WTC11 (cell line): Measurements from ENCODE around the gene KCTD16. TPM values are rescaled to one million over a fixed set of nuclear protein-coding genes. Genes with fewer than 3 reads are reported as not detected.

ENCODE experiments used
- ATAC-seq: fragments of 200-7000 bp; cut with Tn5 transposase; 2 replicates; pipeline ENCODE4 v1.10.0; 2021; ENCODE audit warnings: mild to moderate bottlenecking, moderate library complexity
- CTCF ChIA-PET: fragments of 300-600 bp; sonication (Branson Sonifier 250); formaldehyde crosslinking; loops from one replicate; lab custom pipeline; 2021; ENCODE audit warnings: antibody characterized with exemption; lab: Charles Lee
- POLR2A ChIA-PET: fragments of 350-600 bp; sonication (Branson Sonifier 250); formaldehyde crosslinking; loops from one replicate; lab custom pipeline; 2021; ENCODE audit warnings: antibody characterized with exemption; lab: Charles Lee
- DNase-seq: peaks from one replicate; pipeline ENCODE4 v3.0.0; 2021; ENCODE audit warnings: low spot score
- H3K27ac Mint-ChIP-seq: 2 replicates; pipeline ENCODE4 v1.8.0; 2021; ENCODE audit warnings: mixed read lengths
- H3K27me3 Mint-ChIP-seq: 2 replicates; pipeline ENCODE4 v1.8.0; 2021; ENCODE audit warnings: low read depth, mild to moderate bottlenecking, moderate library complexity, mixed read lengths
- H3K36me3 Mint-ChIP-seq: 2 replicates; pipeline ENCODE4 v1.8.0; 2021; ENCODE audit warnings: mixed read lengths
- H3K4me1 Mint-ChIP-seq: 2 replicates; pipeline ENCODE4 v1.8.0; 2022; ENCODE audit warnings: mixed read lengths
- H3K4me3 Mint-ChIP-seq: 2 replicates; pipeline ENCODE4 v1.8.0; 2021; ENCODE audit warnings: mild to moderate bottlenecking, moderate library complexity, mixed read lengths
- H3K9me3 Mint-ChIP-seq: 2 replicates; pipeline ENCODE4 v1.8.0; 2021; ENCODE audit warnings: mixed read lengths
- ATF6 ChIP-seq: sonication (generic); formaldehyde crosslinking; IDR thresholded peaks from 2 replicates; pipeline ENCODE4 v1.8.1; 2023; ENCODE audit warnings: mild to moderate bottlenecking, missing genetic modification reagents
- CREM ChIP-seq: sonication (generic); formaldehyde crosslinking; IDR thresholded peaks from 2 replicates; pipeline ENCODE4 v1.8.1; 2022; ENCODE audit warnings: mild to moderate bottlenecking, missing genetic modification reagents, moderate library complexity
- E2F5 ChIP-seq: sonication (generic); formaldehyde crosslinking; IDR thresholded peaks from 2 replicates; pipeline ENCODE4 v1.8.1; 2022; ENCODE audit warnings: mild to moderate bottlenecking, moderate library complexity, missing genetic modification reagents
- ELF4 ChIP-seq: sonication (generic); formaldehyde crosslinking; IDR thresholded peaks from 2 replicates; pipeline ENCODE4 v1.8.1; 2022; ENCODE audit warnings: low read depth, mild to moderate bottlenecking, moderate library complexity, missing genetic modification reagents
- ETV6 ChIP-seq: sonication (generic); formaldehyde crosslinking; IDR thresholded peaks from 2 replicates; pipeline ENCODE4 v1.8.1; 2022; ENCODE audit warnings: mild to moderate bottlenecking, missing genetic modification reagents
- GABPB1 ChIP-seq: sonication (generic); formaldehyde crosslinking; IDR thresholded peaks from 2 replicates; pipeline ENCODE4 v1.8.1; 2023; ENCODE audit warnings: mild to moderate bottlenecking, missing genetic modification reagents
- HMGA2 ChIP-seq: fragments of 250-450 bp; sonication (Bioruptor Pico); IDR thresholded peaks from 2 replicates; pipeline ENCODE4 v1.4.0; 2021; ENCODE audit warnings: mild to moderate bottlenecking, moderate library complexity
- JAZF1 ChIP-seq: fragments of 250-450 bp; sonication (Bioruptor Pico); IDR thresholded peaks from 2 replicates; pipeline ENCODE4 v1.9.0; 2021; ENCODE audit warnings: moderate library complexity, mild to moderate bottlenecking, inconsistent platforms
- JUN ChIP-seq: sonication (generic); formaldehyde crosslinking; IDR thresholded peaks from 2 replicates; pipeline ENCODE4 v1.8.0; 2023; ENCODE audit warnings: mild to moderate bottlenecking, missing genetic modification reagents
- MYBL2 ChIP-seq: sonication (generic); formaldehyde crosslinking; IDR thresholded peaks from 2 replicates; pipeline ENCODE4 v1.8.1; 2023; ENCODE audit warnings: mild to moderate bottlenecking, moderate library complexity, missing genetic modification reagents
- NFATC4 ChIP-seq: fragments of 250-450 bp; sonication (Bioruptor Pico); IDR thresholded peaks from 2 replicates; pipeline ENCODE4 v1.9.0; 2021; ENCODE audit warnings: mild to moderate bottlenecking
- NR1H2 ChIP-seq: sonication (generic); formaldehyde crosslinking; IDR thresholded peaks from 2 replicates; pipeline ENCODE4 v1.9.0; 2021; ENCODE audit warnings: mild to moderate bottlenecking, moderate library complexity, missing genetic modification reagents
- PRRX2 ChIP-seq: fragments of 250-450 bp; sonication (Bioruptor Pico); IDR thresholded peaks from 2 replicates; pipeline ENCODE4 v1.8.0; 2021; ENCODE audit warnings: mild to moderate bottlenecking
- RELA ChIP-seq: sonication (generic); formaldehyde crosslinking; IDR thresholded peaks from 2 replicates; pipeline ENCODE4 v1.8.1; 2022; ENCODE audit warnings: missing genetic modification reagents, mild to moderate bottlenecking, borderline replicate concordance
- RORB ChIP-seq: fragments of 250-450 bp; sonication (Bioruptor Pico); IDR thresholded peaks from 2 replicates; pipeline ENCODE4 v1.9.0; 2021; ENCODE audit warnings: mild to moderate bottlenecking
- SP1 ChIP-seq: sonication (generic); formaldehyde crosslinking; conservative IDR thresholded peaks from 2 replicates; pipeline ENCODE4 v1.8.1; 2022; ENCODE audit warnings: missing genetic modification reagents
- USF1 ChIP-seq: sonication (generic); formaldehyde crosslinking; IDR thresholded peaks from 2 replicates; pipeline ENCODE4 v1.8.0; 2022; ENCODE audit warnings: mild to moderate bottlenecking, missing genetic modification reagents
- ZMAT4 ChIP-seq: fragments of 250-450 bp; sonication (Bioruptor Pico); IDR thresholded peaks from 2 replicates; pipeline ENCODE4 v1.9.0; 2021; ENCODE audit warnings: mild to moderate bottlenecking
- ZNF138 ChIP-seq: sonication (generic); formaldehyde crosslinking; conservative IDR thresholded peaks from 2 replicates; pipeline ENCODE4 v1.8.1; 2022; ENCODE audit warnings: mild to moderate bottlenecking, moderate library complexity, missing genetic modification reagents
- ZNF232 ChIP-seq: sonication (generic); formaldehyde crosslinking; IDR thresholded peaks from 2 replicates; pipeline ENCODE4 v1.8.0; 2022; ENCODE audit warnings: mild to moderate bottlenecking, missing genetic modification reagents
- ZNF396 ChIP-seq: fragments of 250-450 bp; sonication (Bioruptor Pico); IDR thresholded peaks from 2 replicates; pipeline ENCODE4 v1.8.0; 2021; ENCODE audit warnings: mild to moderate bottlenecking, moderate library complexity, borderline replicate concordance
- total RNA-seq: library from RNA; stranded (reverse); gene quantifications from 3 replicates; pipeline ENCODE4 v1.2.3, GENCODE V29; 2021
- TF ChIP-seq, protein P1 (sequence below): sonication (generic); formaldehyde crosslinking; IDR thresholded peaks from 2 replicates; pipeline ENCODE4 v1.8.0; 2023; ENCODE audit warnings: missing genetic modification reagents, mild to moderate bottlenecking, borderline replicate concordance
- TF ChIP-seq, protein P2 (sequence below): sonication (generic); formaldehyde crosslinking; conservative IDR thresholded peaks from 2 replicates; pipeline ENCODE4 v1.8.1; 2023; ENCODE audit warnings: mild to moderate bottlenecking, low read depth, missing genetic modification reagents, moderate library complexity
- TF ChIP-seq, protein P3 (sequence below): fragments of 200-600 bp; IDR thresholded peaks from 2 replicates; pipeline ENCODE4 v1.8.0; 2022; ENCODE audit warnings: antibody characterized with exemption

Gene KCTD16
- total RNA-seq, 1 experiment from 2014 or later = 0.20 TPM

- TF ChIP-seq USF1 (CRISPR knock-in tag) = no peak
- TF ChIP-seq E2F5 (CRISPR knock-in tag) = no peak
- TF ChIP-seq HMGA2 (CRISPR knock-in tag) = no peak
- TF ChIP-seq, protein P1, sequence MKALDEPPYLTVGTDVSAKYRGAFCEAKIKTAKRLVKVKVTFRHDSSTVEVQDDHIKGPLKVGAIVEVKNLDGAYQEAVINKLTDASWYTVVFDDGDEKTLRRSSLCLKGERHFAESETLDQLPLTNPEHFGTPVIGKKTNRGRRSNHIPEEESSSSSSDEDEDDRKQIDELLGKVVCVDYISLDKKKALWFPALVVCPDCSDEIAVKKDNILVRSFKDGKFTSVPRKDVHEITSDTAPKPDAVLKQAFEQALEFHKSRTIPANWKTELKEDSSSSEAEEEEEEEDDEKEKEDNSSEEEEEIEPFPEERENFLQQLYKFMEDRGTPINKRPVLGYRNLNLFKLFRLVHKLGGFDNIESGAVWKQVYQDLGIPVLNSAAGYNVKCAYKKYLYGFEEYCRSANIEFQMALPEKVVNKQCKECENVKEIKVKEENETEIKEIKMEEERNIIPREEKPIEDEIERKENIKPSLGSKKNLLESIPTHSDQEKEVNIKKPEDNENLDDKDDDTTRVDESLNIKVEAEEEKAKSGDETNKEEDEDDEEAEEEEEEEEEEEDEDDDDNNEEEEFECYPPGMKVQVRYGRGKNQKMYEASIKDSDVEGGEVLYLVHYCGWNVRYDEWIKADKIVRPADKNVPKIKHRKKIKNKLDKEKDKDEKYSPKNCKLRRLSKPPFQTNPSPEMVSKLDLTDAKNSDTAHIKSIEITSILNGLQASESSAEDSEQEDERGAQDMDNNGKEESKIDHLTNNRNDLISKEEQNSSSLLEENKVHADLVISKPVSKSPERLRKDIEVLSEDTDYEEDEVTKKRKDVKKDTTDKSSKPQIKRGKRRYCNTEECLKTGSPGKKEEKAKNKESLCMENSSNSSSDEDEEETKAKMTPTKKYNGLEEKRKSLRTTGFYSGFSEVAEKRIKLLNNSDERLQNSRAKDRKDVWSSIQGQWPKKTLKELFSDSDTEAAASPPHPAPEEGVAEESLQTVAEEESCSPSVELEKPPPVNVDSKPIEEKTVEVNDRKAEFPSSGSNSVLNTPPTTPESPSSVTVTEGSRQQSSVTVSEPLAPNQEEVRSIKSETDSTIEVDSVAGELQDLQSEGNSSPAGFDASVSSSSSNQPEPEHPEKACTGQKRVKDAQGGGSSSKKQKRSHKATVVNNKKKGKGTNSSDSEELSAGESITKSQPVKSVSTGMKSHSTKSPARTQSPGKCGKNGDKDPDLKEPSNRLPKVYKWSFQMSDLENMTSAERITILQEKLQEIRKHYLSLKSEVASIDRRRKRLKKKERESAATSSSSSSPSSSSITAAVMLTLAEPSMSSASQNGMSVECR (CRISPR knock-in tag) = no peak
- no peak for TF ChIP-seq SP1 (CRISPR knock-in tag)
- no peak for TF ChIP-seq RORB (CRISPR knock-in tag)
- TF ChIP-seq, protein P2, sequence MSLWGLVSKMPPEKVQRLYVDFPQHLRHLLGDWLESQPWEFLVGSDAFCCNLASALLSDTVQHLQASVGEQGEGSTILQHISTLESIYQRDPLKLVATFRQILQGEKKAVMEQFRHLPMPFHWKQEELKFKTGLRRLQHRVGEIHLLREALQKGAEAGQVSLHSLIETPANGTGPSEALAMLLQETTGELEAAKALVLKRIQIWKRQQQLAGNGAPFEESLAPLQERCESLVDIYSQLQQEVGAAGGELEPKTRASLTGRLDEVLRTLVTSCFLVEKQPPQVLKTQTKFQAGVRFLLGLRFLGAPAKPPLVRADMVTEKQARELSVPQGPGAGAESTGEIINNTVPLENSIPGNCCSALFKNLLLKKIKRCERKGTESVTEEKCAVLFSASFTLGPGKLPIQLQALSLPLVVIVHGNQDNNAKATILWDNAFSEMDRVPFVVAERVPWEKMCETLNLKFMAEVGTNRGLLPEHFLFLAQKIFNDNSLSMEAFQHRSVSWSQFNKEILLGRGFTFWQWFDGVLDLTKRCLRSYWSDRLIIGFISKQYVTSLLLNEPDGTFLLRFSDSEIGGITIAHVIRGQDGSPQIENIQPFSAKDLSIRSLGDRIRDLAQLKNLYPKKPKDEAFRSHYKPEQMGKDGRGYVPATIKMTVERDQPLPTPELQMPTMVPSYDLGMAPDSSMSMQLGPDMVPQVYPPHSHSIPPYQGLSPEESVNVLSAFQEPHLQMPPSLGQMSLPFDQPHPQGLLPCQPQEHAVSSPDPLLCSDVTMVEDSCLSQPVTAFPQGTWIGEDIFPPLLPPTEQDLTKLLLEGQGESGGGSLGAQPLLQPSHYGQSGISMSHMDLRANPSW (CRISPR knock-in tag) = no peak
- TF ChIP-seq GABPB1 (CRISPR knock-in tag) = no peak
- no peak for TF ChIP-seq PRRX2 (CRISPR knock-in tag)
- no peak for TF ChIP-seq ZNF138
- TF ChIP-seq CREM (CRISPR knock-in tag) = no peak
Observed at GRCh38 chr5:144462577-144462976, 291.9 kb downstream of the KCTD16 start (continued).

DNA sequence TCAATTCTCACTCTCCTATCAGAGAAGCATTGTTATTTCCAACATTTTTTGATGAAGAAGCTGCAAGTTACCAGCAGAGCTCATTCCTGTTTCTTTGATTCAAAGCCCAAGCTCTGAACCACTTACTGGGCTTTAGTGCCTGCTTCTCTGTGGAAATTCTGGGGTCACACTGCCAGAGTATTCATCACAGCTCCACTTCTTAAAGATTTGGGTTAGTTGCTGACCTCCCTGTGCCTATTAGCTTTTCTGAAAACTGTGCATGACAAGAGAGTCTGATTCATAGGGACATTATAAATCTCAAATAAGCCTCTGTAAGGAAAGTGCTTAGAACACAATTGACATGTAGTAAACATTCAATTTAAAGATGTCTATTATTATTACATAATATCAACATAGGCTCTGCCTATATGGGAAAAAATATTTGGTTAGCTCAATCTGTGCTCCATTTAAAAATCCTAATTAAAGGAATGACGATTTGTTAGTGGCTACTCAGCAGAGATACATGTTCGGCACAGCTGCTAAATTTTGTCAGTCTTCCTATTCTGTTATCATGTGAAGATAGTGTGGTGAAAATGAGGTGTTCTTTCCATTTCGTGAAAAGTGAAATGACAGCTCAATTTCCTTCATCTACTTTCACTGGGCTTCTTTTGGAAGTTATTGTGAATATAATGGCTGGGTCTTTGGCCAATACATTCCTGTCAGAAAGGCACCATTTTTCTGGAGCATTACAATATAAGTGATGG is 293.0 kb downstream of the KCTD16 start:
- POLR2A ChIA-PET = no interaction called here
- no peak overlapping the region for H3K27ac Mint-ChIP-seq
- peaks cover 13% of the 10 kb centered on the region for H3K4me1 Mint-ChIP-seq
- H3K36me3 Mint-ChIP-seq = no peaks in the 10 kb centered on the region
- no peak overlapping the region for H3K4me3 Mint-ChIP-seq
- ATAC-seq (no peak), DNase-seq (no peak)
- CTCF ChIA-PET = no interaction called here
- no peaks in the 10 kb centered on the region for H3K27me3 Mint-ChIP-seq
- no peaks in the 10 kb centered on the region for H3K9me3 Mint-ChIP-seq
- TF ChIP-seq ETV6 (CRISPR knock-in tag) (no peak), ZMAT4 (CRISPR knock-in tag) (no peak), JAZF1 (no peak), ZNF396 (no peak), ATF6 (CRISPR knock-in tag) (no peak), NFATC4 (CRISPR knock-in tag) (no peak), ELF4 (CRISPR knock-in tag) (no peak), MYBL2 (no peak), RELA (CRISPR knock-in tag) (no peak), HMGA2 (CRISPR knock-in tag) (no peak), ZNF232 (CRISPR knock-in tag) (no peak), NR1H2 (CRISPR knock-in tag) (no peak), JUN (CRISPR knock-in tag) (no peak)
- TF ChIP-seq, protein P3, sequence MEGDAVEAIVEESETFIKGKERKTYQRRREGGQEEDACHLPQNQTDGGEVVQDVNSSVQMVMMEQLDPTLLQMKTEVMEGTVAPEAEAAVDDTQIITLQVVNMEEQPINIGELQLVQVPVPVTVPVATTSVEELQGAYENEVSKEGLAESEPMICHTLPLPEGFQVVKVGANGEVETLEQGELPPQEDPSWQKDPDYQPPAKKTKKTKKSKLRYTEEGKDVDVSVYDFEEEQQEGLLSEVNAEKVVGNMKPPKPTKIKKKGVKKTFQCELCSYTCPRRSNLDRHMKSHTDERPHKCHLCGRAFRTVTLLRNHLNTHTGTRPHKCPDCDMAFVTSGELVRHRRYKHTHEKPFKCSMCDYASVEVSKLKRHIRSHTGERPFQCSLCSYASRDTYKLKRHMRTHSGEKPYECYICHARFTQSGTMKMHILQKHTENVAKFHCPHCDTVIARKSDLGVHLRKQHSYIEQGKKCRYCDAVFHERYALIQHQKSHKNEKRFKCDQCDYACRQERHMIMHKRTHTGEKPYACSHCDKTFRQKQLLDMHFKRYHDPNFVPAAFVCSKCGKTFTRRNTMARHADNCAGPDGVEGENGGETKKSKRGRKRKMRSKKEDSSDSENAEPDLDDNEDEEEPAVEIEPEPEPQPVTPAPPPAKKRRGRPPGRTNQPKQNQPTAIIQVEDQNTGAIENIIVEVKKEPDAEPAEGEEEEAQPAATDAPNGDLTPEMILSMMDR = no peak
